ENCODE results near the gene CDC42BPA. TPM values are rescaled to one million over a fixed set of nuclear protein-coding genes. Genes with fewer than 3 reads are reported as not detected.

The CDC42BPA gene
- total and polyA plus RNA-seq, 2 of the 13 experiments (the other 11 are each of a cell fraction or from before 2014, with no cell fraction given): 6.5 to 16.0 TPM

GRCh38 chr1:226953175-226953800 is 365.0 kb downstream of the CDC42BPA start:
- 93% methylated on average over 11 of the region's 11 CpGs for WGBS (ENCODE audit: low lambda C conversion rate)
- DNase-seq (ENCODE audit: low spot score): no peak

More at GRCh38 chr1:226953175-226953800, 365.0 kb downstream of the CDC42BPA start:
- Histone ChIP-seq H3K27ac (ENCODE audit: extremely low read length, insufficient read depth, low read length) (no peak overlapping the region), H3K79me2 (ENCODE audit: insufficient read depth, low read length) (peaks cover 89% of the 10 kb centered on the region), H2AFZ (ENCODE audit: low read length) (no peak overlapping the region), H3K4me2 (ENCODE audit: low read depth, low read length) (no peak overlapping the region), H3K36me3 (replicated peaks in 1 of 2; ENCODE audit: control insufficient read depth in 1 of 2, insufficient read depth in 2 of 2, low read length in 2 of 2) (peaks cover 3 to 37% of the 10 kb centered on the region in 2 experiments; a peak in 4 of 5 replicates), H3K4me3 (replicated peaks in 1 of 3; ENCODE audit: insufficient read depth in 1 of 3, low read depth in 2 of 3, low read length in 3 of 3) (no peak overlapping the region), H3K27me3 (ENCODE audit: control insufficient read depth in 1 of 2, insufficient read depth in 2 of 2, low read length in 2 of 2) (no peaks in the 10 kb centered on the region), H3K9me3 (ENCODE audit: low read length) (no peaks in the 10 kb centered on the region), H3K9ac (ENCODE audit: insufficient read depth, low read depth, low read length) (no peak overlapping the region), H3K4me1 (ENCODE audit: insufficient read depth, low read length) (peaks cover 25% of the 10 kb centered on the region), H4K20me1 (ENCODE audit: insufficient read depth, low read length) (peaks cover 51% of the 10 kb centered on the region)
- intact Hi-C loops (cut with micrococcal nuclease; ENCODE audit: unreplicated experiment): no loop called here
- no peak for ATAC-seq
- no TSS peak for BruUV-seq (replicated peaks)
- no peak for FAIRE-seq
- no peak for TF ChIP-seq ZNF777 (CRISPR knock-in tag; IDR thresholded peaks at IDR 0.05)
- no peak for TF ChIP-seq ZNF431 (CRISPR knock-in tag; IDR thresholded peaks at IDR 0.05; ENCODE audit: borderline replicate concordance, low read depth)
- no peak for TF ChIP-seq ESRRA (CRISPR knock-in tag; IDR thresholded peaks at IDR 0.05; ENCODE audit: low read depth)
- no peak for TF ChIP-seq ATRX (CRISPR knock-in tag; IDR thresholded peaks at IDR 0.05; ENCODE audit: borderline replicate concordance)
- no peak for TF ChIP-seq HCFC1 (IDR thresholded peaks at IDR 0.05; ENCODE audit: low read depth, low read length)
- TF ChIP-seq HDAC2 (CRISPR knock-in tag; IDR thresholded peaks at IDR 0.05): no peak
- TF ChIP-seq NFYC (CRISPR knock-in tag; IDR thresholded peaks at IDR 0.05): no peak
- TF ChIP-seq ZNF546 (CRISPR knock-in tag; conservative IDR thresholded peaks at IDR 0.05): no peak
- no peak for TF ChIP-seq NR2F6 (IDR thresholded peaks at IDR 0.05)
- TF ChIP-seq NR2F6 (CRISPR knock-in tag; IDR thresholded peaks at IDR 0.05): no peak
- TF ChIP-seq SNAPC5 (CRISPR knock-in tag; IDR thresholded peaks at IDR 0.05; ENCODE audit: borderline replicate concordance): no peak
- TF ChIP-seq ATF1 (CRISPR knock-in tag; IDR thresholded peaks at IDR 0.05): no peak
- TF ChIP-seq SP2 (CRISPR knock-in tag; IDR thresholded peaks at IDR 0.05): no peak
- TF ChIP-seq POLR2AphosphoS2 (IDR thresholded peaks at IDR 0.05; ENCODE audit: low read depth, low read length): no peak
- TF ChIP-seq ZNF10 (CRISPR knock-in tag; IDR thresholded peaks at IDR 0.05; ENCODE audit: borderline replicate concordance, low read depth): no peak
- TF ChIP-seq ARID4A (CRISPR knock-in tag; IDR thresholded peaks at IDR 0.05; ENCODE audit: borderline replicate concordance): no peak
- in situ Hi-C loops (cut with HindIII; ENCODE audit: extremely low pct_ligation_motif_present, low pct_unique_long_range_greater_than_20kb): no loop called here
- ChIA-PET CTCF (ENCODE audit: low intra/inter-chr PET ratio, low total read pairs) (no interaction called here), POLR2A (no interaction called here)
